Measurements from ENCODE around the gene AGAP6.
"Not testable (repeated sequence)": the region's sequence is repeated elsewhere in the genome, so short reads cannot be mapped to it uniquely, and the experiment has no call there.

The AGAP6 gene

GRCh38 chr10:50025627-50026026, 37.4 kb downstream of the AGAP6 start:
- DNase-seq, result no peak

GRCh38 chr10:50027195-50027594, 39.0 kb downstream of the AGAP6 start:
- no peak for DNase-seq

GRCh38 chr10:50033481-50033880, 45.3 kb downstream of the AGAP6 start:
- no peak for DNase-seq

- DNase-seq, result not testable (repeated sequence)
These were observed 47.1 kb downstream of the AGAP6 start for GRCh38 chr10:50035337-50035736.

- DNase-seq, result no peak
These were observed 56.9 kb downstream of the AGAP6 start for GRCh38 chr10:50044941-50045664.

- not testable (repeated sequence) for DNase-seq
These were observed 58.3 kb downstream of the AGAP6 start for GRCh38 chr10:50046457-50046856.

- DNase-seq, result not testable (repeated sequence)
These were observed 59.4 kb downstream of the AGAP6 start for GRCh38 chr10:50047594-50047993.

GRCh38 chr10:50051995-50052660, 63.9 kb downstream of the AGAP6 start:
- not testable (repeated sequence) for DNase-seq

- DNase-seq, result not testable (repeated sequence)
These were observed 64.7 kb downstream of the AGAP6 start for GRCh38 chr10:50052778-50053376.

GRCh38 chr10:50055494-50056292, 67.5 kb downstream of the AGAP6 start:
- not testable (repeated sequence) for DNase-seq

- not testable (repeated sequence) for DNase-seq
These were observed 68.4 kb downstream of the AGAP6 start for GRCh38 chr10:50056654-50057053.

GRCh38 chr10:50058727-50059126, 70.5 kb downstream of the AGAP6 start:
- DNase-seq, result not testable (repeated sequence)

GRCh38 chr10:50059946-50060345, 71.7 kb downstream of the AGAP6 start:
- not testable (repeated sequence) for DNase-seq

All from DMS79 (cell line).